ENCODE results near the gene KRTAP3-3. TPM values are rescaled to one million over a fixed set of nuclear protein-coding genes. Genes with fewer than 3 reads are reported as not detected.

Gene KRTAP3-3
- total RNA-seq, 1 donor from 2014 or later: not detected

DNA sequence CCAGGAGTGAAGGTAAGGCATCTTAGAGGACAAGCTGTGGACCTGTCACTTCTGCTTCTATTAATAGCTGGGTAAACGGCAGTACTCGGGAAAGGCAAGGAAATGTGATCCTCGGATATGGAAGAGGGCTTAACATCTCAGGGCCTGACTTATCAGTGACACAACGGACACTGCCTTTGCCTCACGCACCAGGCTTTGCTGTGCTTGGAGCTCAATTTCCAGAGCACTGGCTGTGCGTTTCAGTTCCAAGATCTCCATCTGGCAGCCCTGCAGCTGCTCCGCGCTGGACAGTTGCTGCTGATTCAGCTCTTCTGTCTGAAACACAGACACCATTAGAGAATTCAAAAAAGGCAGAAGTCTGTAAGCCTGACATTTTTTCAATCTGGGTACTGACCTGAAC is 13.4 kb downstream of the KRTAP3-3 start:
- intact Hi-C loops (cut with DNase I): no loop called here
- DNase-seq: no peak
- TF ChIP-seq CTCF (IDR thresholded peaks at IDR 0.05): no peak
- H3K36me3 ChIP-seq: no peaks in the 10 kb centered on the region
- H3K27ac ChIP-seq: no peak overlapping the region
- H3K9me3 ChIP-seq: no peaks in the 10 kb centered on the region
- peaks cover 7% of the 10 kb centered on the region for H3K27me3 ChIP-seq (ENCODE audit: low read depth)
- H3K4me3 ChIP-seq: no peak overlapping the region
- no peak for ATAC-seq
- no peaks in the 10 kb centered on the region for H3K4me1 ChIP-seq

GRCh38 chr17:40980117-40980516 is 13.8 kb downstream of the KRTAP3-3 start:
- no peak for TF ChIP-seq CTCF (IDR thresholded peaks at IDR 0.05)
- no peaks in the 10 kb centered on the region for H3K9me3 ChIP-seq
- H3K4me1 ChIP-seq: no peaks in the 10 kb centered on the region
- no peak for DNase-seq
- H3K27ac ChIP-seq: no peak overlapping the region
- no peaks in the 10 kb centered on the region for H3K36me3 ChIP-seq
- H3K4me3 ChIP-seq: no peak overlapping the region
- H3K27me3 ChIP-seq (ENCODE audit: low read depth): peaks cover 7% of the 10 kb centered on the region
- intact Hi-C loops (cut with DNase I): no loop called here
- no peak for ATAC-seq

DNA sequence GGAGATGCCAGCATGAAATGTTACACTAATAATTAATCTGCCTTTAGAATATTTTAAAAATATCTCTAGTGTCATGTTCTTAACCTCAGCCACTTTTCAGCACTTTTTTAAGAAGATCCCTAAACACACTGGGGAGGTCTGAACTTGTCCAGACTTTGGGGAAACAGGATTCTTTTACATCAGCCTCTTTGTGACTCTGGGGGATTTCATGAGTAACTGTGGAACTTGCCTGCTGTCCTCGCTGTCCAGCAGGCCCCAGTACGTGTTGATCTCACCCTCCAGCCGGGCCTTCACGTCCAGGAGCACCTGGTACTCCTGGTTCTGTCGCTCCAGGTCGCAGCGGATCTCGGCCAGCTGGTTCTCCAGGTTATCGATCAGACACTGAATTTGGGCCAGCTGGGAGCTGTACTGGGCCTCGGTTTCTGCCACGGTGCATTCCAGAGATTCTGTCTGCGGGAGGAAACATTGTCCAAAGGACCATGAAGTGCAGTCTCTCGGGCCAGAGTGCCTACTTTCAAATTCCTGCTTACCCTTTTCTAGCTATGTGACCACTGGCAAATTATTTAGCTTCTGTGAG is 15.3 kb downstream of the KRTAP3-3 start:
- Histone ChIP-seq H3K4me3 (no peak overlapping the region), H3K9me3 (no peaks in the 10 kb centered on the region), H3K4me1 (no peaks in the 10 kb centered on the region), H3K27ac (no peak overlapping the region), H3K27me3 (ENCODE audit: low read depth) (peaks cover 7% of the 10 kb centered on the region), H3K36me3 (no peaks in the 10 kb centered on the region)
- no peak for TF ChIP-seq CTCF (IDR thresholded peaks at IDR 0.05)
- DNase-seq: no peak
- intact Hi-C loops (cut with DNase I): no loop called here
- ATAC-seq: peak; percentile 47 to 62

GRCh38 chr17:40975516-40975915 is 18.4 kb downstream of the KRTAP3-3 start:
- intact Hi-C loops (cut with DNase I): no loop called here

GRCh38 chr17:40974366-40974765 is 19.6 kb downstream of the KRTAP3-3 start:
- intact Hi-C loops (cut with DNase I): no loop called here
- H3K4me3 ChIP-seq: no peak overlapping the region

More at GRCh38 chr17:40975516-40975915, 18.4 kb downstream of the KRTAP3-3 start:
- no peak for ATAC-seq
- no peak overlapping the region for H3K27ac ChIP-seq
- TF ChIP-seq CTCF (IDR thresholded peaks at IDR 0.05): no peak
- H3K27me3 ChIP-seq (ENCODE audit: low read depth): peaks cover 7% of the 10 kb centered on the region
- DNase-seq: no peak
- no peaks in the 10 kb centered on the region for H3K4me1 ChIP-seq
- no peaks in the 10 kb centered on the region for H3K9me3 ChIP-seq
- no peaks in the 10 kb centered on the region for H3K36me3 ChIP-seq
- H3K4me3 ChIP-seq: no peak overlapping the region

More at GRCh38 chr17:40974366-40974765, 19.6 kb downstream of the KRTAP3-3 start:
- no peaks in the 10 kb centered on the region for H3K4me1 ChIP-seq
- no peak for DNase-seq
- H3K36me3 ChIP-seq: no peaks in the 10 kb centered on the region
- no peak for ATAC-seq
- no peak overlapping the region for H3K27ac ChIP-seq
- H3K27me3 ChIP-seq (ENCODE audit: low read depth): peaks cover 7% of the 10 kb centered on the region
- no peaks in the 10 kb centered on the region for H3K9me3 ChIP-seq
- no peak for TF ChIP-seq CTCF (IDR thresholded peaks at IDR 0.05)

Measured in lower lobe of right lung (tissue), 2 donors.